ENCODE results near the gene PYCR2.
"Not testable (repeated sequence)": the region's sequence is repeated elsewhere in the genome, so short reads cannot be mapped to it uniquely, and the experiment has no call there.

Gene PYCR2

GRCh38 chr1:225923692-225924555, at the start of gene PYCR2:
PYCR2 (minus strand) TSS chr1:225924250; CDS start chr1:225924110, 140 bp downstream.
- peak; percentile 94 for DNase-seq

GRCh38 chr1:225973158-225973557, 49.1 kb upstream of the PYCR2 start:
- DNase-seq, result no peak

- DNase-seq, result no peak
These were observed 48.5 kb upstream of the PYCR2 start for GRCh38 chr1:225972344-225973152.

GRCh38 chr1:225970592-225971157, 46.6 kb upstream of the PYCR2 start:
- DNase-seq, result not testable (repeated sequence)

GRCh38 chr1:225969751-225970150, 45.7 kb upstream of the PYCR2 start:
- not testable (repeated sequence) for DNase-seq

GRCh38 chr1:225965231-225965630, 41.2 kb upstream of the PYCR2 start:
- DNase-seq, result no peak

GRCh38 chr1:225963735-225964530, 39.9 kb upstream of the PYCR2 start:
- no peak for DNase-seq

GRCh38 chr1:225962440-225962975, 38.5 kb upstream of the PYCR2 start:
- DNase-seq, result peak; percentile 61

GRCh38 chr1:225961659-225962439, 37.8 kb upstream of the PYCR2 start:
- no peak for DNase-seq

- no peak for DNase-seq
These were observed 34.0 kb upstream of the PYCR2 start for GRCh38 chr1:225958041-225958440.

- no peak for DNase-seq
These were observed 30.7 kb upstream of the PYCR2 start for GRCh38 chr1:225954753-225955152.

- DNase-seq, result no peak
These were observed 29.3 kb upstream of the PYCR2 start for GRCh38 chr1:225953315-225953714.

- DNase-seq, result no peak
These were observed 27.0 kb upstream of the PYCR2 start for GRCh38 chr1:225950905-225951497.

- no peak for DNase-seq
These were observed 25.0 kb upstream of the PYCR2 start for GRCh38 chr1:225949041-225949440.

GRCh38 chr1:225946803-225947202, 22.8 kb upstream of the PYCR2 start:
- no peak for DNase-seq

GRCh38 chr1:225946082-225946620, 22.1 kb upstream of the PYCR2 start:
- DNase-seq, result no peak

GRCh38 chr1:225945564-225945963, 21.5 kb upstream of the PYCR2 start:
- DNase-seq, result no peak

GRCh38 chr1:225944951-225945350, 20.9 kb upstream of the PYCR2 start:
- no peak for DNase-seq

GRCh38 chr1:225944387-225944786, 20.3 kb upstream of the PYCR2 start:
- DNase-seq, result no peak

- no peak for DNase-seq
These were observed 19.5 kb upstream of the PYCR2 start for GRCh38 chr1:225943582-225943981.

GRCh38 chr1:225942574-225942973, 18.5 kb upstream of the PYCR2 start:
- DNase-seq, result no peak

All from stimulated activated CD4-positive, alpha-beta T cell treated with anti-CD3 and anti-CD28 coated beads, Interleukin-4, amount 100 ng/mL, for 24 hours (primary cell).